Smooth muscle cell (in vitro differentiated cells): ENCODE measurements around the gene SPANXC. TPM values are rescaled to one million over a fixed set of nuclear protein-coding genes. Genes with fewer than 3 reads are reported as not detected.
A peak's percentile ranks its signal among the peaks of the same experiment; 100 is the strongest.

Experiments used
- DNase-seq: peaks from one replicate; lab custom pipeline; 2025; ENCODE audit not compliant: unreplicated experiment; lab: John Stamatoyannopoulos, UW
- H2AFZ ChIP-seq: fragments of 200-600 bp; sonication (generic); 2 replicates; pipeline ENCODE4 v1.6.0; 2016; ENCODE audit warnings: antibody characterized with exemption, low read depth, mild to moderate bottlenecking
- H3F3A ChIP-seq: fragments of 200-600 bp; sonication (generic); 2 replicates; pipeline ENCODE4 v1.6.0; 2017; ENCODE audit warnings: antibody characterized with exemption, low read depth
- H3K27ac ChIP-seq: fragments of 200-600 bp; sonication (generic); 2 replicates; pipeline ENCODE4 v1.5.1; 2016; ENCODE audit warnings: low read depth, mild to moderate bottlenecking
- H3K27me3 ChIP-seq: fragments of 200-600 bp; sonication (generic); 2 replicates; pipeline ENCODE4 v1.6.1; 2016; ENCODE audit warnings: low read depth, mild to moderate bottlenecking
- H3K36me3 ChIP-seq: fragments of 200-600 bp; sonication (generic); 2 replicates; pipeline ENCODE4 v1.5.1; 2016; ENCODE audit warnings: low read depth
- H3K4me1 ChIP-seq: fragments of 200-600 bp; sonication (generic); 2 replicates; pipeline ENCODE4 v1.5.1; 2016; ENCODE audit warnings: low read depth
- H3K4me2 ChIP-seq: fragments of 200-600 bp; sonication (generic); 2 replicates; pipeline ENCODE4 v1.6.0; 2016; ENCODE audit warnings: mild to moderate bottlenecking
- H3K4me3 ChIP-seq: fragments of 200-600 bp; sonication (generic); 2 replicates; pipeline ENCODE4 v1.5.1; 2016; ENCODE audit warnings: mild to moderate bottlenecking
- H3K79me2 ChIP-seq: fragments of 200-600 bp; sonication (generic); 2 replicates; pipeline ENCODE4 v1.6.0; 2016; ENCODE audit warnings: low read depth, mild to moderate bottlenecking
- H3K9ac ChIP-seq: fragments of 200-600 bp; sonication (generic); 2 replicates; pipeline ENCODE4 v1.6.0; 2016; ENCODE audit warnings: low read depth
- H3K9me3 ChIP-seq: fragments of 200-600 bp; sonication (generic); replicated peaks from 2 replicates; pipeline ENCODE4 v1.5.1; 2016; ENCODE audit warnings: low read depth
- H4K20me1 ChIP-seq: fragments of 200-600 bp; sonication (generic); 2 replicates; pipeline ENCODE4 v1.6.0; 2016; ENCODE audit warnings: low read depth
- WGBS: methylation state at CpG from one replicate; pipeline ENCODE4 v1.1.7; 2016; ENCODE audit warnings: low lambda C conversion rate; 5-methylcytosine and 5-hydroxymethylcytosine counted together
- polyA plus RNA-seq: library from polyadenylated mRNA; unstranded; fragments of >200 nt; fragmentation: Nextera tagmentation; extraction: Ambion mirVana; gene quantifications from 2 replicates; pipeline ENCODE4 v1.2.1, GENCODE V29; 2016
- total RNA-seq: library from RNA; depleted of rRNA; stranded (reverse); fragments of >200 nt; gene quantifications from 2 replicates; pipeline ENCODE4 v1.2.3, GENCODE V29; 2014
- TF ChIP-seq, protein P1 (sequence below): fragments of 200-600 bp; sonication (generic); IDR thresholded peaks from 2 replicates; pipeline ENCODE4 v1.5.1; 2017; ENCODE audit warnings: borderline replicate concordance, mild to moderate bottlenecking, antibody characterized with exemption; ENCODE audit not compliant: insufficient read depth, poor library complexity, severe bottlenecking

SPANXC gene
- total and polyA plus RNA-seq, 2 experiments from 2014 or later: not detected

DNA sequence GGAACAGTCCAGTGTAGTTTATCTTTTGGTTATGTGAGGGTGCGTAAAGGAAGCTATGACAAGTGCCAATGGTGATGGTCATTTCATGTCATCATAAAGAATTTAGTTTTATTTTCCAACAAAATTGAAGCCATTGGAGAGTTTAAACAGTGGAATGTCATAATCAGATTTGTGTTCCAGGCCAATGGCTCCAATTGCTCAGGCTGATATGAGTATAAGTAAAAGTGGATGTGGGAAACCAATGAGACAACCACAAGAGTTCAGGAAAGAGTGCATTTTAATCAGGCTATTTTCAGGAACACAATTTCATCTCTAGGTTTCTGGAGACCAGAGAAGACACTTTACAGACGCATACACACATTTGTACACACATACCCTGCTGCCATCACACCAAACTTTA, 20.7 kb downstream of the SPANXC start:
- DNase-seq: no peak
- Histone ChIP-seq H3F3A (no peaks in the 10 kb centered on the region), H3K4me3 (no peak overlapping the region), H2AFZ (no peak overlapping the region), H3K4me1 (no peaks in the 10 kb centered on the region), H3K27ac (peak overlapping the region; percentile 77), H3K9ac (no peak overlapping the region), H3K27me3 (no peaks in the 10 kb centered on the region), H4K20me1 (no peaks in the 10 kb centered on the region), H3K4me2 (no peak overlapping the region), H3K9me3 (no peaks in the 10 kb centered on the region), H3K79me2 (no peaks in the 10 kb centered on the region), H3K36me3 (no peaks in the 10 kb centered on the region)
- TF ChIP-seq, protein P1, sequence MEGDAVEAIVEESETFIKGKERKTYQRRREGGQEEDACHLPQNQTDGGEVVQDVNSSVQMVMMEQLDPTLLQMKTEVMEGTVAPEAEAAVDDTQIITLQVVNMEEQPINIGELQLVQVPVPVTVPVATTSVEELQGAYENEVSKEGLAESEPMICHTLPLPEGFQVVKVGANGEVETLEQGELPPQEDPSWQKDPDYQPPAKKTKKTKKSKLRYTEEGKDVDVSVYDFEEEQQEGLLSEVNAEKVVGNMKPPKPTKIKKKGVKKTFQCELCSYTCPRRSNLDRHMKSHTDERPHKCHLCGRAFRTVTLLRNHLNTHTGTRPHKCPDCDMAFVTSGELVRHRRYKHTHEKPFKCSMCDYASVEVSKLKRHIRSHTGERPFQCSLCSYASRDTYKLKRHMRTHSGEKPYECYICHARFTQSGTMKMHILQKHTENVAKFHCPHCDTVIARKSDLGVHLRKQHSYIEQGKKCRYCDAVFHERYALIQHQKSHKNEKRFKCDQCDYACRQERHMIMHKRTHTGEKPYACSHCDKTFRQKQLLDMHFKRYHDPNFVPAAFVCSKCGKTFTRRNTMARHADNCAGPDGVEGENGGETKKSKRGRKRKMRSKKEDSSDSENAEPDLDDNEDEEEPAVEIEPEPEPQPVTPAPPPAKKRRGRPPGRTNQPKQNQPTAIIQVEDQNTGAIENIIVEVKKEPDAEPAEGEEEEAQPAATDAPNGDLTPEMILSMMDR: no peak
- WGBS: 77% methylated on average over 2 of the region's 2 CpGs

DNA sequence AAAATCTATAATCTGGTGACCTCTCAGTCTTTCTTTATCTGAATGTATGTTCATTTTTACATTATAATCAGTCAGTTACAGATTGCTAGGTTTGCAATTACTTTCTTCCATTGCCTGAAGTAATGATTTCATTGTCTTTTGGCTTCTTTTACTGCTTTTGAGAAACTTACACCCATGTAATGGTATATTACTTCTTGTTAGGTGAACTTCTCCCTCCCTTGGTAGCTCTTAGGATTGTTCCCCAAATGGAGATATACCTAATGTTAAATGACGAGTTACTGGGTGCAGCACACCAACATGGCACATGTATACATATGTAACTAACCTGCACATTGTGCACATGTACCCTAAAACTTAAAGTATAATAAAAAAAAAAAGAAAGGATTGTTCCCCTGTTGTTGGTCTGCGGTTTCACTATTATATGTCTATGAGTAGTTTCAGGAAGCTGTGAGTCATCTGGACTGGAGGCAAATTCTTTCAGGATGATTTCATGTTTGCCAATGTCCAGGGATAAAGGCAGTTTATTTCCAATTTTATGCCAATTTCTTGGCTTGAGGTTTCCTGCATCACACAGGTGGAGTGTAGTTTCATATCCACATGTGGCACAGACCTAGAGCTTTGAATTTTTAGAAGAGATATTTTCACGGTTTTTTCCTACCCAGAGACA, 21.8 kb downstream of the SPANXC start:
- no peaks in the 10 kb centered on the region for H3K9me3 ChIP-seq
- H3K79me2 ChIP-seq: no peaks in the 10 kb centered on the region
- H4K20me1 ChIP-seq: no peaks in the 10 kb centered on the region
- H3F3A ChIP-seq: no peaks in the 10 kb centered on the region
- no peak overlapping the region for H2AFZ ChIP-seq
- no peak overlapping the region for H3K9ac ChIP-seq
- peak overlapping the region; percentile 77 for H3K27ac ChIP-seq
- no peak for DNase-seq
- TF ChIP-seq, protein P1: no peak
- H3K27me3 ChIP-seq: no peaks in the 10 kb centered on the region
- no peak overlapping the region for H3K4me3 ChIP-seq
- H3K4me2 ChIP-seq: no peak overlapping the region
- H3K4me1 ChIP-seq: no peaks in the 10 kb centered on the region
- WGBS: 56% methylated on average over 3 of the region's 3 CpGs
- H3K36me3 ChIP-seq: no peaks in the 10 kb centered on the region

DNA sequence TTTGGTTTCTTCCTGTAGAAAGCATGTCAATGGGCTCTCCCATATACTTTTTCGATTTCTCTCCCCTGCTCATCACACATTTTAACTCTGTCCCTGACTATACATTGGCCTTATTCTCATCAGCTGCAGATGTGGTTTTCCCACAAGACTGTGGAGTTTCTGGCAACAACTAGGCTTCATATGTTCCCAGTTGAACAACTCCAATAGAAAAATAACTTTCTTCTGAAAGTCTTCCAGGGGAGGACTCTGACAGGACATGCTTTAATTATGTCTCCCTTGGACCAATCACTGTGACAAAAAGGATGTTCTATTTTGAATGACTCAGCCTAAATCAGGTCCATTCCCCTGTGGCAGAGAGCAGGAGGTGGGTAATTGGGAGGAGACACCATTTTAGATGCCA, 28.1 kb downstream of the SPANXC start:
- Histone ChIP-seq H3K4me2 (no peak overlapping the region), H3K9ac (no peak overlapping the region), H3K27me3 (no peaks in the 10 kb centered on the region), H3F3A (no peaks in the 10 kb centered on the region), H3K4me3 (no peak overlapping the region), H3K36me3 (no peaks in the 10 kb centered on the region), H4K20me1 (no peaks in the 10 kb centered on the region), H3K4me1 (no peaks in the 10 kb centered on the region), H2AFZ (no peak overlapping the region), H3K27ac (no peak overlapping the region), H3K9me3 (no peaks in the 10 kb centered on the region), H3K79me2 (no peaks in the 10 kb centered on the region)
- TF ChIP-seq, protein P1: no peak
- WGBS: 65% methylated on average over 1 of the region's 1 CpG
- no peak for DNase-seq

DNA sequence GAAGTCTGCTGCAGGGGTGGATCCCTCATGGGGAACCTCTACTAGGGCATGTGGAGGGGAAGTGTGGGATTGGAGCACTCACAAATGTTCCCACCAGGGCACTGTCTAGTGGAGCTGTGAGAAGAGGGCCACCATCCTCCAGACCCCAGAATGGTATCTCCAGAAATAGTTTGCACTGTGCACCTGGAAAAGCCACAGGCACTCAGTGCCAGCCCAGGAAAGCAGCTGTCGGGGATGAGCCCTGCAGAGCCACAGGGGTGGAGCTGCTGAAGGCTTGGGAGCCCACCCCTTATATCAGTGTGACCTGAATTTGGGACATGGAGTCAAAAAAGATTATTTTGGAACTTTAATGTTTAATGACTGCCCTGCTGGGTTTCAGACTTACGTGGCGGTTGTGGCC, 40.4 kb downstream of the SPANXC start:
- Histone ChIP-seq H3K4me2 (no peak overlapping the region), H3K9ac (no peak overlapping the region), H3F3A (no peaks in the 10 kb centered on the region), H3K27ac (no peak overlapping the region), H3K4me1 (no peaks in the 10 kb centered on the region), H3K9me3 (no peaks in the 10 kb centered on the region), H3K36me3 (no peaks in the 10 kb centered on the region), H3K4me3 (no peak overlapping the region), H2AFZ (no peak overlapping the region), H4K20me1 (no peaks in the 10 kb centered on the region), H3K79me2 (no peaks in the 10 kb centered on the region), H3K27me3 (no peaks in the 10 kb centered on the region)
- 89% methylated on average over 3 of the region's 3 CpGs for WGBS
- no peak for DNase-seq
- TF ChIP-seq, protein P1: no peak
